ENCODE data around the gene EPC1. TPM values are rescaled to one million over a fixed set of nuclear protein-coding genes. Genes with fewer than 3 reads are reported as not detected.

The EPC1 gene
- total and polyA plus RNA-seq, 10 of the 15 experiments (the other 5 are each of a cell fraction or from before 2014, with no cell fraction given), result 6.8 to 59.2 (median 19.4) TPM

GRCh38 chr10:32360241-32360640, 13.3 kb upstream of the EPC1 start:
- H3K4me1 ChIP-seq (ENCODE audit: control insufficient read depth, insufficient read depth, low read length), result no peaks in the 10 kb centered on the region
- FAIRE-seq (no peak), DNase-seq (ENCODE audit: low read depth, low spot score) (no peak), ATAC-seq (no peak)
- no peak for TF ChIP-seq ZNF24 (IDR thresholded peaks at IDR 0.05)
- TF ChIP-seq BRCA1 (IDR thresholded peaks at IDR 0.05; ENCODE audit: low read depth, low read length), result no peak
- in situ Hi-C loops (cut with MboI) (no loop called here), intact Hi-C loops (cut with micrococcal nuclease; ENCODE audit: unreplicated experiment) (loop anchor here (10.0 kb wide), 1 partner anchor 495 kb away; no protein-coding TSS in a partner anchor)
- ChIA-PET CTCF (interaction anchor here (1.0 to 2.9 kb wide), 6 partner anchors 9 to 114 kb away, joined by 3 to 15 read pairs (median 3); no protein-coding TSS in a partner anchor), RAD21 (ENCODE audit: unreplicated experiment) (interaction anchor here (1.1 to 1.8 kb wide), 2 partner anchors 10 to 168 kb away, joined by 3 to 4 read pairs; no protein-coding TSS in a partner anchor), POLR2A (interaction anchor here (0.6 kb wide), 1 partner anchor 84 kb away, joined by 3 read pairs; no protein-coding TSS in a partner anchor), SMC1A (ENCODE audit: uncharacterized antibody, unreplicated experiment) (interaction anchor here (1.0 kb wide), 1 partner anchor 10 kb away, joined by 3 read pairs; no protein-coding TSS in a partner anchor)
- no TSS peak for BruUV-seq (replicated peaks)
- H3K4me3 ChIP-seq, result no peak overlapping the region
- H3K27me3 ChIP-seq (replicated peaks in 1 of 2; ENCODE audit: control insufficient read depth in 2 of 2, insufficient read depth in 2 of 2, low read length in 1 of 2), result no peaks in the 10 kb centered on the region
- no peaks in the 10 kb centered on the region for H3K36me3 ChIP-seq (ENCODE audit: control insufficient read depth in 2 of 2, insufficient read depth in 2 of 2, low read length in 1 of 2)
- no peak overlapping the region for H3K27ac ChIP-seq (ENCODE audit: control insufficient read depth, insufficient read depth)
- H3K79me2 ChIP-seq (ENCODE audit: control insufficient read depth, insufficient read depth, low read length), result peaks cover 3% of the 10 kb centered on the region
- no peak overlapping the region for H2AFZ ChIP-seq (ENCODE audit: control insufficient read depth, low read depth, low read length)
- H3K9ac ChIP-seq (ENCODE audit: control insufficient read depth, insufficient read depth, low read length), result no peak overlapping the region
- 100% methylated on average over 1 of the region's 1 CpG for WGBS (ENCODE audit: insufficient coverage, insufficient replicate concordance, low lambda C conversion rate, missing lambda C conversion rate)
- no peaks in the 10 kb centered on the region; the same call in 2 of the 3 replicates for H3K9me3 ChIP-seq (replicated peaks; ENCODE audit: control insufficient read depth, insufficient read depth, low read length)
- no peaks in the 10 kb centered on the region for H4K20me1 ChIP-seq (ENCODE audit: control insufficient read depth, insufficient read depth)
- no peak overlapping the region for H3K4me2 ChIP-seq (ENCODE audit: control insufficient read depth, insufficient read depth)

GRCh38 chr10:32357056-32357735, 10.2 kb upstream of the EPC1 start:
- Histone ChIP-seq H3K4me2 (ENCODE audit: control insufficient read depth, insufficient read depth) (no peak overlapping the region), H3K4me3 (no peak overlapping the region), H3K4me1 (ENCODE audit: control insufficient read depth, insufficient read depth, low read length) (peaks cover 15% of the 10 kb centered on the region), H3K27me3 (replicated peaks in 1 of 2; ENCODE audit: control insufficient read depth in 2 of 2, insufficient read depth in 2 of 2, low read length in 1 of 2) (no peaks in the 10 kb centered on the region), H3K9ac (ENCODE audit: control insufficient read depth, insufficient read depth, low read length) (no peak overlapping the region), H3K79me2 (ENCODE audit: control insufficient read depth, insufficient read depth, low read length) (peaks cover 6% of the 10 kb centered on the region), H3K27ac (ENCODE audit: control insufficient read depth, insufficient read depth) (no peak overlapping the region), H3K36me3 (ENCODE audit: control insufficient read depth in 2 of 2, insufficient read depth in 2 of 2, low read length in 1 of 2) (no peaks in the 10 kb centered on the region), H4K20me1 (ENCODE audit: control insufficient read depth, insufficient read depth) (no peaks in the 10 kb centered on the region), H2AFZ (ENCODE audit: control insufficient read depth, low read depth, low read length) (no peak overlapping the region), H3K9me3 (replicated peaks; ENCODE audit: control insufficient read depth, insufficient read depth, low read length) (no peaks in the 10 kb centered on the region; the same call in 2 of the 3 replicates)
- intact Hi-C loops (cut with micrococcal nuclease; ENCODE audit: unreplicated experiment) (no loop called here), in situ Hi-C loops (cut with MboI) (no loop called here)
- no peak for FAIRE-seq
- ChIA-PET CTCF (interaction anchor here (0.8 to 1.5 kb wide), 3 partner anchors 9 to 14 kb away, joined by 3 read pairs; no protein-coding TSS in a partner anchor), POLR2A (no interaction called here), SMC1A (ENCODE audit: uncharacterized antibody, unreplicated experiment) (interaction anchor here (1.5 kb wide), 1 partner anchor 16 kb away, joined by 3 read pairs; no protein-coding TSS in a partner anchor), RAD21 (ENCODE audit: unreplicated experiment) (interaction anchor here (1.1 kb wide), 1 partner anchor 59 kb away, joined by 3 read pairs; no protein-coding TSS in a partner anchor)
- WGBS (ENCODE audit: insufficient coverage, insufficient replicate concordance, low lambda C conversion rate, missing lambda C conversion rate), result 90% methylated on average over 8 of the region's 8 CpGs
- TF ChIP-seq KAT2A (conservative IDR thresholded peaks at IDR 0.05; ENCODE audit: control insufficient read depth, low read depth, low read length) (no peak), MXI1 (IDR thresholded peaks at IDR 0.05; ENCODE audit: low read depth, low read length) (no peak), CTCF (IDR thresholded peaks at IDR 0.05 in 2 of 3, conservative IDR thresholded peaks at IDR 0.05 in 1 of 3; ENCODE audit: control insufficient read depth in 2 of 3, extremely low read depth in 1 of 3, insufficient read depth in 1 of 3, low read depth in 3 of 3, low read length in 3 of 3) (no peak), BMI1 (IDR thresholded peaks at IDR 0.05; ENCODE audit: borderline replicate concordance) (no peak), PML (IDR thresholded peaks at IDR 0.05; ENCODE audit: low read length) (no peak), CBX5 (IDR thresholded peaks at IDR 0.05; ENCODE audit: low read depth) (no peak), WRNIP1 (IDR thresholded peaks at IDR 0.05; ENCODE audit: borderline replicate concordance, low read depth, low read length) (no peak), YY1 (IDR thresholded peaks at IDR 0.05; ENCODE audit: low read depth, low read length) (no peak)
- DNase-seq (ENCODE audit: low read depth, low spot score), result no peak
- no peak for ATAC-seq
- BruUV-seq (replicated peaks), result no TSS peak

All from GM12878 (cell line).